ENCODE results near the gene PDE4D.
"Not testable (repeated sequence)": the region's sequence is repeated elsewhere in the genome, so short reads cannot be mapped to it uniquely, and the experiment has no call there.

PDE4D gene

GRCh38 chr5:59312223-59312622, 581.3 kb downstream of the PDE4D start:
- no peak for DNase-seq

GRCh38 chr5:59308685-59309084, 584.8 kb downstream of the PDE4D start:
- not testable (repeated sequence) for DNase-seq

DNA sequence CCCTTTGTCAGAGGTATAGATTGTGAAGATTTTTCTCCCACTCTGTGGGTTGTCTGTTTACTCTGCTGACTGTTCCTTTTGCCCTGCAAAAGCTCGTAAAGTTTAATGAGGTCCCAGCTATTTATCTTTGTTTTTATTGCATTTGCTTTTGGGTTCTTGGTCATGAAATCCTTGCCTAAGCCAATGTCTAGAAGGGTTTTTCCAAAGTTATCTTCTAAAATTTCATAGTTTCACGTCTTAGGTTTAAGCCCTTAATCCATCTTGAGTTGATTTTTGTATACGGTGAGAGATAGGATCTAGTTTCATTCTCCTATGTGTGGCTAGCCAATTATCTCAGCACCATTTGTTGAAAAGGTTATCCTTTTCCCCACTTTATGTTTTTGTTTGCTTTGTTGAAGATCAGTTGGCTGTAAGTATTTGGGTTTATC, 590.2 kb downstream of the PDE4D start:
- not testable (repeated sequence) for DNase-seq

- DNase-seq: not testable (repeated sequence)
Measured at GRCh38 chr5:59302509-59302908, 591.0 kb downstream of the PDE4D start.

DNA sequence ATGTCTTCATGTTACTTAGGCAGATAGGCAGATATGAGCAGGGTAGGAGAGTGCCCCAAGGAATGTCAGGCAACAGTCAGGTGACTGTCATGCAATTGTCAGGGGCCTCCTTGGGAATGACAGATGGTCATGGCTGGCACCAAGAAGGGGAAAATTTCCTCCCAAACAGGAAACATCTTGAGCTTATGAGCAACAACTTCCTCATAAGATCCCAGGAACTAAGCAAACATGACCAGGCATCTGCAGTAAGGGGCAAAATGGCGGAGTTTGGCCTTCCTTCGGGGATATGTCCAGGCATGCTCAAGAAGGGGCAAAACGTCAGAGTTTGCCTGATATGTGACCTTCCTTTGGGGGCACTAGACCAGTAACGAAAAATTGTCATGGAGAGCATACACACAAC, 591.8 kb downstream of the PDE4D start:
- DNase-seq: no peak

DNA sequence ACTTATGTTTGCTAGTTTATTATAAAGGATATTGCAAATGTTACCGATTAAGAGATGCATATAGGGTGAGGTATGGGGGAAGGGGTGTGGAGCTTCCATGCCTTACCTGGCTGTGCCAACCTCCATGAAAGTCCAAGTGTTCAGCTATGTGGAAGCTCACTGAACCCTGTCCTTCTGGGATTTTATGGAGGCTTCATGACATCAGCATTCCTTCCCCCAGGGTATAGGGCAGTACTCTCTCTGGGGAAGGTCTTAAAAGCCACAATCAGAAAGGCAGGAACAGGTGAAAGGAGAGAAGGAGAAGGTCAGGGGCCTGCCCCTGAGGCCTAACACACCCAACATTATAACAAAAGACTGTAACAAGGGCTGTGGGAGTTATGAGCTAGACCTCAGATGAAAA, 592.6 kb downstream of the PDE4D start:
- DNase-seq: no peak

- DNase-seq: no peak
Measured at GRCh38 chr5:59299006-59299405, 594.5 kb downstream of the PDE4D start.

- DNase-seq: no peak
Measured at GRCh38 chr5:59296317-59297264, 596.9 kb downstream of the PDE4D start.

DNA sequence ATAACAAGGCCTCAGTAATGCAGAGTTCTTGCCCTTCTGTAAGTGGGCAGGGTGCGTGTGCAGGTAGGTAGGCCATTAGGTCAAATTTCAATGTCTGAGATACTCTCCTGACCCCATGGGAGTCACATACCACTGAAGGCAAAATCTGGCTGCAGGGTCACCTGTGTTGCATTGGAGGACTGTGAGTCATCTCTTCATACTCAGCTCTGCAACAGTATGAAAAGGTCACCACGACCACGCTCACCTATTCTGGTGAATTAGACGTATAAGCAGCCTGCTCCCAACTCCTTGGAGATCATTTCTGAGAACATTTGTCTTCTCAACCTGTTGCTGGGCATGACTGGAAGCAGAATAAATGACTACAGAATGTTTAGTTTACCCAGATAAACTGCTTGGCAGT, 599.8 kb downstream of the PDE4D start:
- DNase-seq: no peak

DNA sequence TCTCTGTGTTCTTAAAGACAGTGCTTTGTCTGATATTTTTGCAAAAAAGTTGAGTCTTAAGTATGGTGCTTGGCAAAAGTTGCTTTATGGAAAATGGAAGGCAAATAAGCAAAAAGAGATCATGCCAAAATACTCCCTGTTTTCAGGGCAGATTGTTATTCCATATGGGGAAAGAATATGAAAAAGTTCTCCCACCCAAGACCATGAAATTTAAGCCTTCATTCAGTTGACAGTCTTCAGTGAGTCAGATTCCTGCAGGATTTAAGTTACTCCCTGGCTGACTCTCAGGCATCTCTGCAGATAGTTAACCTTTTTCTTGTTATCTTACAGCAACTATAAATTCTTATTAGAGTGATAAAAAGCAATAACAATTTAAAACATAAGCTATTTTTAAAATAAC, 601.6 kb downstream of the PDE4D start:
- DNase-seq: no peak

GRCh38 chr5:59287884-59288283, 605.6 kb downstream of the PDE4D start:
- DNase-seq: no peak

DNA sequence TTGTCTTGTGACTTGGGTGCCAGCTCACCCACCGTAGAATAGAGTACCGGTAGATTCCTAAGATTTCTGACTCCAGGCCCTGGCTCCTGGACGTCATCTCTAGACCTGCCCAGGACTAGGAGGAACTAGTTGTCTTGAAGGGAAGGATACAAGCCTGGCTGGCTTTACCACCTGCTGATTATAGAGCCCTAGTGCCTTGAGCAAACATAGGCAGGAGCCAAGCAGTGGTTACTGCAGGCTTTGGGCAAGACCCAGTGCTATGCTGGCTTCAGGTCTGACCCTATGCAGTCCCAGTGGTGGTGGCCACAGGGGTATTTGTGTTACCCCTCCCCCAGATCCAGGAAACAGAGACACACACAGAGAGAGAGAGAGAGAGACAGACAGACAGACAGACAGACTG, 606.2 kb downstream of the PDE4D start:
- DNase-seq: no peak

DNA sequence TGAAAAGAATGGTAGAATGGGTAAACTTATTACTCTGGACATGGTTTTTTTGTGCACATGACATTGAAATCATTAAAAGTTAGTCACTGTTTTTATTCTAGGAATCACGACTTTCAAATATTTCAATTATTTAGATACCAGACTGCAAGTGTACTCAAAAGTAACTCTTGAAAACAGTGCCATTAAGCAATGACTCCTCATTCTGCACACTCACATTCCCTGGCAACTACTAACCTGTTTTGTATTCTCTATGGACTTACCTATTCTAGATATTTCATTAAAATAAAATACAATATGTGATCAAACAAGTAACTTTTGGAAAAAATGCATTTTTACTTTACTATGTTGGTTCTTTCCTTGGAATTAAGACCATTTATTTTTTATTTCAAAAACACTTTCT, 607.0 kb downstream of the PDE4D start:
- no peak for DNase-seq

DNA sequence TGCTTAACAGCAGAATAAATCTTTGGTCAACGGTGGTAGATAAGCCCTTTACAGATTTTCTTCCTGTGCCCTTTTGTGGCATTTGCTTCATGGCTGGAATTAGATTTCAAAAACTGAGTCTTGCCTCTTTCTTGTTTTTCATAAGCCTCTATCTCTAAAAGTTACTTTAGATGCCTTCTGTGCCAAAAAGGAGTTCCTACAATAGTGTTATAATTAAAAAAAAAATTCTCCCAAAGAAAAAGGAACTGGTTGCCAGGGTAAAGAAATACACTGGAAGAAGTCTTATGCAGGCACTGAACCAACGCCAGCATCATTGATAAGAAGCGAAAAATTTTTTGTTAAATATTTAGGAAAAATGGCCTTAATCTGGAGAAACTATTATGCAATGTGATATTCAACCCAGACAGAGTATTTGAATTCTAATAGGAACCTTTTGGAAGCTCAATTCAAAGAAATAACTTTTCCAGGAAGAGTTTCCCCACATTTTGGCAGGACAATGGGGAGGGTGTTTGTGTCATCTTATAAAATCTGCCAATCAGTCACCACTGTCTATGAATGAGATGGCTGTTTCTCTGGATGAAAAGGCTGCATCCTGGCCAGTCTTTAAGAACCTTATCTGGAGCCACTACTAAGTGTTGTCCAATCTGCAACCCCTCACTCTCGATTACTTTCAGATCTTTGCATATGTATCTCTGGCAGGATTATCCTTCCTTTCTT, 608.1 kb downstream of the PDE4D start:
- DNase-seq: no peak

DNA sequence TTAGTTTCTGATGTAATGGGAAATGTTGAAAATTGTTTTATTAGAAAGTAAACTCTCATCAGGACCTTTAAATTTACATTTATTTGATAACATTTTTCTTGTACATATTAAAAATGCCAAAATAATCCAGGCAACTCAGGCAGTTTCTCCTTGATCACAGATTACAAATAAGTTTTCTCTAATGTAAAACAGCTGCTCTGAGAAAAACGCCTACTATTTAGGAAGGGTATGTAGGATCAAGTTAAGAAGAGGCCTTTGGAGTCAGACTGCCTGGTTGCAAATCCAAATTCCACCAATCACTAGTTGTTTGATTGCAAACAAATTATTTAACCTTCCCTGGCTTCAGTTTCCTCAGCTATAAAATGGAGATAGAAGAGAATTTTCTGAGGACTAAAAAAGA, 610.8 kb downstream of the PDE4D start:
- no peak for DNase-seq

GRCh38 chr5:59279979-59280378, 613.5 kb downstream of the PDE4D start:
- no peak for DNase-seq

DNA sequence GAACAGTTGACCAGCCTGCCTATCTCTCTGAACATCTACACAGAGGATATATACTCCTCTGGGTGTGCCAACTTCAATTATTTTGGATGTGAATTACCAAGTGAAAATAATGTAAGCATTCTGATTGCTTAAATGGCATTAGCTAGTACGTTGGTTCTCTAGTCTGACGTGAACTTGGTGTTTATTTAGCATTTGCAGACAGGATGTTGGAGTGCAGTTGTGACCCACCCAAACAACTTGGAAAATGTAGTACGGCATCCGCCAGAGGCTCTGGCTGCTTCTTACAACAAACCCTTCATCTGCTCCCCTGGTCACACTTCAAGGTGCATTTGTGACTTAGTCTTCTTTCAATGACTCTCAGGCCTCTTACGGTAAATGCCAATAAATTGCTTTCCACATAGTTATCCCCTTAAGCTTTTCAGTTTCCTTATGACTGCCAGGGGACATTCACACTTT, 616.6 kb downstream of the PDE4D start:
- DNase-seq: no peak

DNA sequence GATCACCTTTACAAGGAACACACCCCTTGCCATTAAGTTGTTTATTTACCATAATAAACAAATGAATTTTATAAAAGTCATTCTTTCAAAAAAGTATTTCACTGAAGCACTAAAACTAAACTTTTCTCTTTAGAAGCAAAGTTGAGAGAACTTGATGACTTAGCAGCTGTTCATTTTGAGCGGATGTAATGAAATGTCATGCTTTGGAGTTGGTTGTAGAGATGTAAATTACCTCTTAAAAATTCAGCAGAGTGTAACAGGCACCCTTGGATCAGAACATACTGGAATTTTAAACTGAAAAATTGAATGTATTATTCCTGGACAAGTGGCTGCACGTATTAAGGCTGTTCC, 617.2 kb downstream of the PDE4D start:
- DNase-seq: no peak

DNA sequence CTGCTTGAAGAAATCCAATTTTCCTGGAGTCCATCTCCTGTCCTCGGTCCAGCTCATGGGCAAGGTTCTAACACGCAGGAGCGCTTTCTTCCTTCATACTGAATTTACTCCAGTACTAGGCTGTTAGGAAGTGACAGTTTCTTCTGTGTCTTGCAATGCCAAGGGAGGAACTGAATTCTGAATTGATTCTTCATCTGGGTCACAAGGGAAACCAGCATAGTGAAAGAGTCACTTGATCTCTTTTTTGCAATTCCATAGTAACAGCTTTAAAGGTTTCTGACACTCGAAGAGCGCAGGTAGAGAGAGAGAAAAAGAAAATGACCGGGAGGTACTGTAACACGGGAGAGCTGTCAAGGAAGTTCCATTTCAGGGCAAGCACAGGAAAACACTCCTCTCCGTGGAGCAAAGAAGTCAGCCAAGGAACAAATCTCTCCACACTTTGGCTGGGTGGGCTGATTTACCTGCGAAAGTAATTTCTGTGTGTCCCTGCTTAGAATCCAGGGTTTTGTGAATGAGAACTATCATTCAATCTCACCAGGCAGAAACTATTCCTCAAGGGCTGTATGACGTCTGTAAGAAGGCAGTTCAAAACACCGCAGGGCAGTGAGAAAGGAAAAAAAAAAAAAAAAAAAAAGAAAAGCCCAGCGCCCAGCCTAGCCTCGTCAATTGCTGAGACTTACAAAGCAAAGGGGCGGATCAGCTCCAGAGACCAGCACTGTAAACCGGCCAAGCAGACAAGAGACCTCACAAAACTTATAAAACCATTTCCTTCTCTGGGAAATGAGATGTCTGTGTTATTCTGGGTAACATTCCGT, 617.8 kb downstream of the PDE4D start:
- DNase-seq: no peak

DNA sequence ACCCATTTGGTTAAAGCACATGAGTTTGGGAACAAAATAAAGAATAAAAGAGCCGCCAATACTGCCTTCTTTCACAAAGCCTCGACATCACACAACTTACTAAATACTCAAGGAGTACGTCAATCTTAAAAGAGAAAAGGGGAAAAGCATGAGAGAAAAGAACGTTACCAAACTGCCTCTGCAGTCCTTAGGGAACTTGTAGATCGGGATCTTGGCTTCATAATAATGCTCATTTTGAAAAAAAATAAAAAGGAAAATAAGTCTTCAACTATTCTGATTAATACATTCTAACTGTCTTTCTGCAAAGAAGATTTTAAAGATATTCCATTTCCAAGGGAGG, 618.4 kb downstream of the PDE4D start:
- DNase-seq: no peak

DNA sequence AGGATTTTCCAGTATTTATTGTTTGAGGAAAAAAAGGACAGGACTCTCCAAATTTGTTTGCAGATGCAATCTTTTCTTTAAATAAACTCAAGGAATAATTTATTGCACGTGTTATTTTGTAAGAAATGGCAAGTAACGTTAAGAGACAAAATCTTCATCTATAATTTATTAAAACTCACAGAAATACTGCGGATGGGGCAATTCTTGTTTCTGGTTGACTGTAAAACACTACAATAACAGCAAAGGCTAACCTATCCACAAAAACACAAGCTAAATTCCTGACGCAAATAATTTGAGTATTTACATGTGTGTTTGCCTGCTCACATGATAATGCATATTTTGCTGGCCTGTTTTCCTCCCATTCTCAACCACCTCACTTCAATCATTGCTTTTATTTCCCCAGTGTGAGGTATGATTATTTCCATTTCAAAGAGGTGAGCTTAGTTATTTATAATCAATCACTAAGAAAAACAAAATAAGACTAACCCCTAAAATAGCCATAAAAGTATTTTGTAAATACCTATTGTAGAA, 619.4 kb downstream of the PDE4D start:
- DNase-seq: no peak

GRCh38 chr5:59272809-59273427, 620.6 kb downstream of the PDE4D start:
- DNase-seq: no peak
